ENCODE data around the gene TUBGCP6. TPM values are rescaled to one million over a fixed set of nuclear protein-coding genes. Genes with fewer than 3 reads are reported as not detected.

The TUBGCP6 gene
- total RNA-seq, 4 donors from 2014 or later = 19.1 to 52.2 (median 40.7) TPM

DNA sequence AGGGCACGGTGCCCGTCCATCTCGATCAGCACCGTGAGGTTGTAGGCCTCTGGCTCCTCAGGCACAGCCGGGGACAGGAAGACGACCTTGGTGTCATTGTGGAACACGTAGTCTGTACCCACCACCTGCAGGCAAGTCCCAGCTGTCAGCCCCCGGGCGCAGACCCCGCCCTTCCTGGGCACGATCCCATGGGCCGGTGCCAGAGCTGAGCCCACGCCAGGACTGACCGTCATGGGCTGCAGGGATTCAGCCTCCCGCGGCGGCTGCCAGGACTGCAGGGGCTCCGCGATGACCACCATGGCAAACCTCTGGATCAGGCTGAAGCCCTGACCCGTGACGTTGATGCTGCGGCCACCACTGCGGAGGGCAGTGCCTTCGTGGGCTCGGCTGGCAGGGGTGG is 37.1 kb upstream of the TUBGCP6 start:
- Histone ChIP-seq H3K36me3 (no peaks in the 10 kb centered on the region), H3K27me3 (no peaks in the 10 kb centered on the region), H3K4me3 (no peak overlapping the region), H3K27ac (no peak overlapping the region), H3K4me1 (no peaks in the 10 kb centered on the region), H3K9me3 (no peaks in the 10 kb centered on the region)
- intact Hi-C loops (cut with DNase I; ENCODE audit: low total_unique reads) = no loop called here
- TF ChIP-seq POLR2A (IDR thresholded peaks at IDR 0.05) = no peak
- TF ChIP-seq, protein P1, sequence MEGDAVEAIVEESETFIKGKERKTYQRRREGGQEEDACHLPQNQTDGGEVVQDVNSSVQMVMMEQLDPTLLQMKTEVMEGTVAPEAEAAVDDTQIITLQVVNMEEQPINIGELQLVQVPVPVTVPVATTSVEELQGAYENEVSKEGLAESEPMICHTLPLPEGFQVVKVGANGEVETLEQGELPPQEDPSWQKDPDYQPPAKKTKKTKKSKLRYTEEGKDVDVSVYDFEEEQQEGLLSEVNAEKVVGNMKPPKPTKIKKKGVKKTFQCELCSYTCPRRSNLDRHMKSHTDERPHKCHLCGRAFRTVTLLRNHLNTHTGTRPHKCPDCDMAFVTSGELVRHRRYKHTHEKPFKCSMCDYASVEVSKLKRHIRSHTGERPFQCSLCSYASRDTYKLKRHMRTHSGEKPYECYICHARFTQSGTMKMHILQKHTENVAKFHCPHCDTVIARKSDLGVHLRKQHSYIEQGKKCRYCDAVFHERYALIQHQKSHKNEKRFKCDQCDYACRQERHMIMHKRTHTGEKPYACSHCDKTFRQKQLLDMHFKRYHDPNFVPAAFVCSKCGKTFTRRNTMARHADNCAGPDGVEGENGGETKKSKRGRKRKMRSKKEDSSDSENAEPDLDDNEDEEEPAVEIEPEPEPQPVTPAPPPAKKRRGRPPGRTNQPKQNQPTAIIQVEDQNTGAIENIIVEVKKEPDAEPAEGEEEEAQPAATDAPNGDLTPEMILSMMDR (IDR thresholded peaks at IDR 0.05) = no peak
- no peak for DNase-seq

DNA sequence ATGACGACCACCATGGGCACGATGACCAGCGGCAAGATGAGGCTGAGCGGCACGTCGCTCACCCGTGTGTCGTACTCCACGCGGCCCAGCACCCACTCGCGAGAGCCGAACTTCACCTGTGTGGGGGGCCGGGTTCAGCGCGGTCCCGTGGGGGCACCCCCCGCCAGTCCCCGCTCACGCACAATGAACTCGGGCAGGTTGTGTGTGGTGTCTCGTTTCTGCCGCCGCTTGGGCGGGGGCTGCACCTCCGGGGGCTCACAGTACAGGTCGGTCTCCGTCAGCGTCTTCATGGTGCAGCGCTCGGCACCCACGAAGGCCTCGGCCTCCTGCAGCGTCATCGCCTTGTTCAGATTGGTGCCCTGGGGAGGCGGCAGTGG is 36.5 kb upstream of the TUBGCP6 start:
- Histone ChIP-seq H3K9me3 (no peaks in the 10 kb centered on the region), H3K27ac (no peak overlapping the region), H3K27me3 (no peaks in the 10 kb centered on the region), H3K36me3 (no peaks in the 10 kb centered on the region), H3K4me3 (no peak overlapping the region), H3K4me1 (no peaks in the 10 kb centered on the region)
- DNase-seq = no peak
- no peak for TF ChIP-seq POLR2A (IDR thresholded peaks at IDR 0.05)
- TF ChIP-seq, protein P1 (IDR thresholded peaks at IDR 0.05) = no peak
- intact Hi-C loops (cut with DNase I; ENCODE audit: low total_unique reads) = no loop called here

DNA sequence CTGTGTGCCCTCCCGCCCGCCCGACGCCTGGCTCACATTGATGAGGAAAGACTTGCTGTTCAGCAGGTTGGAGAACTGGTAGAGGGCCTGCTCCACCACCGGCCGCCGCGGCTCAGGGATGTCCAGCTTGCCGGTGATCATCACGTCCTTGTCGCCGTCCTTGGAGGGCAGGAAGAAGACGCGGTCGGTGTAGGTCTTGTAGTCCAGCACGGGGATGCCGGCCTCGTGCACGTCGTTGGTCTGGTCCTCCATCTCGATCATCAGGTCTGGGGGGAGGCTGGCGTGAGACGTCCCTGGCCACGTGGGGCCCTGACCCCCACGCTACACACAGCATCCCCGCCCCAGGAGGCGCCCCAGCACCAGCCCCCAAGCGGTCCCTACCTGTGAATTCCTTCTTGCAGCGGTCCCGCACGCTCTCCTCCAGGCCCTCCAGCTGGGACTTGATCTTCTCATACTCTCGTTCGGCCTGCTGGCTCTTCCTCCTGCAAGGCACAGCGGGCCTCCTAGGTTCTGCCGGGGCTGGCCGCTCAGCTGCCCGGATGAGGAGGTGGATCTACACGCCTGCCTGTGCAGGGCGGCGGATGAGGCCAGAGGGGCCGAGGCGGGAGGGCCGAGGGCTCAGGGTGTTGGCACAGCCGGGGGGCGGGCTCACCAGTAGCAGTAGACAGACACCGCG is 36.0 kb upstream of the TUBGCP6 start:
- Histone ChIP-seq H3K4me3 (no peak overlapping the region), H3K27me3 (no peaks in the 10 kb centered on the region), H3K4me1 (no peaks in the 10 kb centered on the region), H3K27ac (no peak overlapping the region), H3K9me3 (no peaks in the 10 kb centered on the region), H3K36me3 (no peaks in the 10 kb centered on the region)
- intact Hi-C loops (cut with DNase I; ENCODE audit: low total_unique reads) = no loop called here
- DNase-seq = no peak
- no peak for TF ChIP-seq POLR2A (IDR thresholded peaks at IDR 0.05)
- TF ChIP-seq, protein P1 (IDR thresholded peaks at IDR 0.05) = no peak

DNA sequence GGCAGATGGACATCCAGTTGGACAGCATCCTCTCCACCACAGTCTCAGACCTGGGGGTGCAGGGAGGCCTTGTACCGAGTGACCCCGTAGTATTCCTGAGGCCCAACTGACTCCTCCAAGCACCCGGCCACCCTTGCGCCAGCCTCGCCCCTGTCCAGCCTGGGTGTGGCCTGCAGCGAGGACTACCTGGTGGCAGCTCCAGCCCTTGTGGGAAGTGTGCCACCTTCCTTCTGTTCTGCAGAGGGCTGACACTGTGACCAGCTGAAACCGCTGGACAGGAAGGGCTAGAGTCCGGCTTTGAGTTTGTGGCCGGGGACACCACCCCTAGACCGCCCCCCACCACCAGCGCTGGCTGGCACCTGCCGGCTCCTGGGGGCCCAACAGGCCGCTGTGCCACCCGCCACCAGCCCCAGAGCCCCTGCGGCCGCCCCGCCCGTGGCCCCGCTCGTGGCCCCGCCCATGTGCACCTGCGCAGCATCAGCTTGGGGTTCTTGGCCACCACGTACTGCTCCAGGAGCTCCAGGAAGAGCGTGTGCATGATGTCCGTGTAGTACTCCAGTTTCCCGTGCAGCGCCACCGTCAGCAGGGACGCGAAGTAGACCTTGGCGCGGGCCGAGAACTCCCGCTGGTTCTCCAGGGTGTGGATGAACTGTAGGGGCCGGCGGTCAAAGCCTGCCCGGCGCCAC is 35.3 kb upstream of the TUBGCP6 start:
- H3K36me3 ChIP-seq = no peaks in the 10 kb centered on the region
- no peak for DNase-seq
- no peaks in the 10 kb centered on the region for H3K9me3 ChIP-seq
- no peak overlapping the region for H3K27ac ChIP-seq
- TF ChIP-seq, protein P1 (IDR thresholded peaks at IDR 0.05) = no peak
- intact Hi-C loops (cut with DNase I; ENCODE audit: low total_unique reads) = no loop called here
- H3K4me1 ChIP-seq = no peaks in the 10 kb centered on the region
- no peak overlapping the region for H3K4me3 ChIP-seq
- no peaks in the 10 kb centered on the region for H3K27me3 ChIP-seq

DNA sequence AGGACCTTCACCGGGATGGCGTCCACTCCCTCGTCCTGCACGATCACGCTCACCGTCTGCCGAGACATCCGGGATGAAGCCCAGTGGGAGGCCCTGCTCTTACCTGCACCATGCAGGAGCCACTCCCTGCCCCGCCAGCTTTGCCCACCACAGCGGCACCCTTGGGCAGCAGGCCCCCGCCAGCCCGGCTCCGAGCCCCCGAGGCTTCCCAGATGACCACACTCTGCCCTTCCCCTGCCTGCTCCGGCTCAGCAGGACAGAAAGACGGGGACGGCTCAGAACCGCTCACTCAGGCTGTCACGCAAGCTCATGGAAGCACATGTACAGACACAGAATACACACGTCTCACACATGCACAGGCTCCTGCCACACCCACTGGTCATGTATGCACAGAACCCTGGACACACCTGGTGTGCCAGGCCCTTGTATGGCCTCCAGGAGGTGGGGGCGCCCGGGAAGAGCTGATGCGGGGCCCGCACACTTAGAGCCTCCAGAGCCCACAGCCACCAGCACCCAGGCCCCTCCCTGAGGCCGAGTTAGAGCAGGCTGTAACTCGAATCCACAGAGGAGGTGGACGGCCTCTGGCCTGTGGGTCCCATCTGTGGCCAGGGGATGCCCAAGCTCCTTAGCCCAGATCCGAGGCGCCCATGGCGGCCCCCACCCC is 34.3 kb upstream of the TUBGCP6 start:
- DNase-seq = no peak
- Histone ChIP-seq H3K4me1 (no peaks in the 10 kb centered on the region), H3K9me3 (no peaks in the 10 kb centered on the region), H3K4me3 (no peak overlapping the region), H3K36me3 (no peaks in the 10 kb centered on the region), H3K27me3 (no peaks in the 10 kb centered on the region), H3K27ac (no peak overlapping the region)
- TF ChIP-seq POLR2A (IDR thresholded peaks at IDR 0.05) = no peak
- TF ChIP-seq, protein P1 (IDR thresholded peaks at IDR 0.05) = no peak
- intact Hi-C loops (cut with DNase I; ENCODE audit: low total_unique reads) = loop anchor here (2.0 to 10.0 kb wide), 2 partner anchors 46 to 226 kb away; partner anchors contain the start of genes LMF2 and NCAPH2
